Measurements from ENCODE around the gene SGTB. TPM values are rescaled to one million over a fixed set of nuclear protein-coding genes. Genes with fewer than 3 reads are reported as not detected.
A peak's percentile ranks its signal among the peaks of the same experiment; 100 is the strongest.

The SGTB gene, protein sequence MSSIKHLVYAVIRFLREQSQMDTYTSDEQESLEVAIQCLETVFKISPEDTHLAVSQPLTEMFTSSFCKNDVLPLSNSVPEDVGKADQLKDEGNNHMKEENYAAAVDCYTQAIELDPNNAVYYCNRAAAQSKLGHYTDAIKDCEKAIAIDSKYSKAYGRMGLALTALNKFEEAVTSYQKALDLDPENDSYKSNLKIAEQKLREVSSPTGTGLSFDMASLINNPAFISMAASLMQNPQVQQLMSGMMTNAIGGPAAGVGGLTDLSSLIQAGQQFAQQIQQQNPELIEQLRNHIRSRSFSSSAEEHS
- total RNA-seq (84.3 TPM), polyA plus RNA-seq (10 to 100 TPM; 17.5 to 25.3 (median 21.5) TPM)

GRCh38 chr5:65721720-65722574, at the start of gene SGTB, which contains the start of gene NLN:
TSS of gene SGTB (minus strand) at chr5:65722109. CDS start at chr5:65720807, 1,302 bp downstream.
TSS of gene NLN (plus strand) at chr5:65722205. CDS start at chr5:65722374, 169 bp downstream.
- peak within 1 kb of the TSS; percentile 91 for H3K27ac ChIP-seq (ENCODE audit: insufficient read depth, low read length, poor library complexity, severe bottlenecking)
- no peaks in the 10 kb centered on the region for H3K27me3 ChIP-seq (ENCODE audit: control insufficient read depth, insufficient read depth, low read length)
- H3K9me3 ChIP-seq (ENCODE audit: control insufficient read depth in 2 of 2, low read length in 2 of 2) = no peaks in the 10 kb centered on the region
- peaks cover 12% of the 10 kb centered on the region for H3K36me3 ChIP-seq (ENCODE audit: control insufficient read depth, insufficient read depth, low read length)
- H3K9me3 Mint-ChIP-seq = no peaks in the 10 kb centered on the region
- no peaks in the 10 kb centered on the region for H3K27me3 Mint-ChIP-seq
- no peaks in the 10 kb centered on the region for H3K36me3 Mint-ChIP-seq
- H3K4me1 Mint-ChIP-seq = peaks cover 12 to 24% (median 15%) of the 10 kb centered on the region in 4 donors
- peak; percentile 81 to 85 (median 81) for DNase-seq
- ATAC-seq (ENCODE audit: low read depth in 2 of 2) = peak; percentile 90 to 92
- H3K27ac Mint-ChIP-seq = peak within 1 kb of the TSS; percentile 81 to 98 (median 85)
- H3K4me1 ChIP-seq (ENCODE audit: control insufficient read depth, insufficient read depth, low read length, poor library complexity, severe bottlenecking) = peaks cover 44% of the 10 kb centered on the region
- peak within 1 kb of the TSS; percentile 98 for H3K4me3 ChIP-seq (ENCODE audit: low read depth, low read length)
- H3K4me3 Mint-ChIP-seq = peak within 1 kb of the TSS in 3 of 4 donors; percentile 90 to 97 (median 92)

- H3K9me3 Mint-ChIP-seq = peaks cover 0 to 3% (median 0%) of the 10 kb centered on the region in 7 donors
- Histone ChIP-seq H3K36me3 (ENCODE audit: control insufficient read depth, insufficient read depth, low read length) (no peaks in the 10 kb centered on the region), H3K27ac (ENCODE audit: insufficient read depth, low read length, poor library complexity, severe bottlenecking) (no peak overlapping the region), H3K4me3 (ENCODE audit: low read depth, low read length) (no peak overlapping the region), H3K9me3 (ENCODE audit: control insufficient read depth in 2 of 2, low read length in 2 of 2) (no peaks in the 10 kb centered on the region), H3K4me1 (ENCODE audit: control insufficient read depth, insufficient read depth, low read length, poor library complexity, severe bottlenecking) (peaks cover 7% of the 10 kb centered on the region), H3K27me3 (ENCODE audit: control insufficient read depth, insufficient read depth, low read length) (no peaks in the 10 kb centered on the region)
- peaks cover 5 to 15% (median 12%) of the 10 kb centered on the region in 4 donors for H3K4me1 Mint-ChIP-seq
- no peaks in the 10 kb centered on the region for H3K27me3 Mint-ChIP-seq
- peaks cover 12% of the 10 kb centered on the region for H3K36me3 Mint-ChIP-seq
- H3K4me3 Mint-ChIP-seq = no peak overlapping the region
- H3K27ac Mint-ChIP-seq = no peak overlapping the region
- DNase-seq (no peak), ATAC-seq (ENCODE audit: low read depth in 2 of 2) (no peak)
Measured at GRCh38 chr5:65771266-65771665, 49.4 kb upstream of the SGTB start.

GRCh38 chr5:65769539-65769938, 47.6 kb upstream of the SGTB start:
- Histone ChIP-seq H3K27me3 (ENCODE audit: control insufficient read depth, insufficient read depth, low read length) (no peaks in the 10 kb centered on the region), H3K4me1 (ENCODE audit: control insufficient read depth, insufficient read depth, low read length, poor library complexity, severe bottlenecking) (peaks cover 5% of the 10 kb centered on the region), H3K9me3 (ENCODE audit: control insufficient read depth in 2 of 2, low read length in 2 of 2) (no peaks in the 10 kb centered on the region), H3K4me3 (ENCODE audit: low read depth, low read length) (no peak overlapping the region), H3K27ac (ENCODE audit: insufficient read depth, low read length, poor library complexity, severe bottlenecking) (no peak overlapping the region), H3K36me3 (ENCODE audit: control insufficient read depth, insufficient read depth, low read length) (no peaks in the 10 kb centered on the region)
- DNase-seq (no peak), ATAC-seq (ENCODE audit: low read depth in 2 of 2) (no peak)
- Mint-ChIP-seq H3K36me3 (peaks cover 12% of the 10 kb centered on the region), H3K27ac (no peak overlapping the region), H3K4me3 (no peak overlapping the region), H3K4me1 (peaks cover 0 to 11% (median 9%) of the 10 kb centered on the region in 4 donors), H3K27me3 (no peaks in the 10 kb centered on the region), H3K9me3 (peaks cover 0 to 3% (median 0%) of the 10 kb centered on the region in 7 donors)

GRCh38 chr5:65768723-65769346, 46.9 kb upstream of the SGTB start:
- Mint-ChIP-seq H3K27me3 (no peaks in the 10 kb centered on the region), H3K9me3 (peaks cover 0 to 3% (median 0%) of the 10 kb centered on the region in 7 donors), H3K27ac (no peak overlapping the region), H3K4me3 (no peak overlapping the region), H3K36me3 (peaks cover 12% of the 10 kb centered on the region), H3K4me1 (peaks cover 0 to 4% (median 3%) of the 10 kb centered on the region in 4 donors)
- no peak for ATAC-seq (ENCODE audit: low read depth in 2 of 2)
- no peak overlapping the region for H3K27ac ChIP-seq (ENCODE audit: insufficient read depth, low read length, poor library complexity, severe bottlenecking)
- H3K4me3 ChIP-seq (ENCODE audit: low read depth, low read length) = no peak overlapping the region
- no peak for DNase-seq
- H3K36me3 ChIP-seq (ENCODE audit: control insufficient read depth, insufficient read depth, low read length) = no peaks in the 10 kb centered on the region
- H3K9me3 ChIP-seq (ENCODE audit: control insufficient read depth in 2 of 2, low read length in 2 of 2) = no peaks in the 10 kb centered on the region
- H3K4me1 ChIP-seq (ENCODE audit: control insufficient read depth, insufficient read depth, low read length, poor library complexity, severe bottlenecking) = no peaks in the 10 kb centered on the region
- no peaks in the 10 kb centered on the region for H3K27me3 ChIP-seq (ENCODE audit: control insufficient read depth, insufficient read depth, low read length)

DNA sequence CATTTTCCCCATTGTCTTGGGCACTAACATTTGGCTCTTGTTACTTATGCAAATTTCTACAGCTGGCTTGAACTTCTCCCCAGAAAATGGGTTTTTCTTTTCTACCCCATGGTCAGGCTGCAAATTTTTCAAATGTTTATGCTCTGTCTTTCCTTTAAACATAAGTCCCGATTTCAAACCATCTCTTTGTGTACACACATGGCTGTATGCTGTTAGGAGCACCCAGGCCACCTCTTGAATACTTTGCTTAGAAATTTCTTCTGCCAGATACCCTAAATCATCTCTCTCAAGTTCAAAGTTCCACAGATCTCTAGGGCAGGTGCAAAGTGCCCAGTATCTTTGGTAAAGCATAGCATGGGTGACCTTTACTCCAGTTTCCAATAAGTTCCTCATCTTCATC, 45.7 kb upstream of the SGTB start:
- H3K9me3 Mint-ChIP-seq = peaks cover 0 to 3% (median 0%) of the 10 kb centered on the region in 7 donors
- Histone ChIP-seq H3K9me3 (ENCODE audit: control insufficient read depth in 2 of 2, low read length in 2 of 2) (no peaks in the 10 kb centered on the region), H3K4me3 (ENCODE audit: low read depth, low read length) (no peak overlapping the region), H3K36me3 (ENCODE audit: control insufficient read depth, insufficient read depth, low read length) (no peaks in the 10 kb centered on the region), H3K27me3 (ENCODE audit: control insufficient read depth, insufficient read depth, low read length) (no peaks in the 10 kb centered on the region), H3K27ac (ENCODE audit: insufficient read depth, low read length, poor library complexity, severe bottlenecking) (no peak overlapping the region), H3K4me1 (ENCODE audit: control insufficient read depth, insufficient read depth, low read length, poor library complexity, severe bottlenecking) (no peaks in the 10 kb centered on the region)
- H3K36me3 Mint-ChIP-seq = peaks cover 12% of the 10 kb centered on the region
- peaks cover 0 to 9% (median 3%) of the 10 kb centered on the region in 4 donors for H3K4me1 Mint-ChIP-seq
- H3K27ac Mint-ChIP-seq = peak overlapping the region in 1 of 3 donors; percentile 73
- H3K4me3 Mint-ChIP-seq = no peak overlapping the region
- H3K27me3 Mint-ChIP-seq = no peaks in the 10 kb centered on the region
- ATAC-seq (ENCODE audit: low read depth in 2 of 2) (no peak), DNase-seq (no peak)

DNA sequence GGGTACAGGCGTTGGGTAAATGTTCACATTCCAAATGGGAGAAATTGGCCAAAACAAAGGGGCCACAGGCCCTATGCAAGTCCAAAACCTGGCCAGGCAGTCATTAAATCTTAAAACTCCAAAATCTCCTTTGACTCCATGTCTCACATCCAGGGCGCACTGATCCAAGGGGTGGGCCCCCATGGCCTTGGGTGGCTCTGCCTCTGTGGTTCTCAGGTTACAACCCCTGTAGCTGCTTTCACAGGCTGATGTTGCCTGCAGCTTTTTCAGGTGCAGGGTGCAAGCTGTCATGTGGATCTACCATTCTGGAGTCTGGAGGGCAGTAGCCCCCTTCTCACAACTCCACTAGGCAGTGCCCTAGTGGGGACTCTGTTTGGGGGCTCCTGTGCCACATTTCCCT, 44.9 kb upstream of the SGTB start:
- Mint-ChIP-seq H3K36me3 (peaks cover 12% of the 10 kb centered on the region), H3K27ac (peak overlapping the region in 1 of 3 donors; percentile 73)
- no peaks in the 10 kb centered on the region for H3K27me3 ChIP-seq (ENCODE audit: control insufficient read depth, insufficient read depth, low read length)

GRCh38 chr5:65766175-65766574, 44.3 kb upstream of the SGTB start:
- ATAC-seq (ENCODE audit: low read depth in 2 of 2) (no peak), DNase-seq (no peak)
- Mint-ChIP-seq H3K9me3 (peaks cover 0 to 3% (median 0%) of the 10 kb centered on the region in 7 donors), H3K36me3 (peaks cover 12% of the 10 kb centered on the region), H3K27me3 (no peaks in the 10 kb centered on the region), H3K4me3 (no peak overlapping the region), H3K27ac (peak overlapping the region in 1 of 3 donors; percentile 22), H3K4me1 (peaks cover 0 to 10% (median 5%) of the 10 kb centered on the region in 4 donors)
- Histone ChIP-seq H3K4me3 (ENCODE audit: low read depth, low read length) (no peak overlapping the region), H3K27me3 (ENCODE audit: control insufficient read depth, insufficient read depth, low read length) (no peaks in the 10 kb centered on the region), H3K4me1 (ENCODE audit: control insufficient read depth, insufficient read depth, low read length, poor library complexity, severe bottlenecking) (no peaks in the 10 kb centered on the region), H3K36me3 (ENCODE audit: control insufficient read depth, insufficient read depth, low read length) (no peaks in the 10 kb centered on the region), H3K27ac (ENCODE audit: insufficient read depth, low read length, poor library complexity, severe bottlenecking) (no peak overlapping the region), H3K9me3 (ENCODE audit: control insufficient read depth in 2 of 2, low read length in 2 of 2) (no peaks in the 10 kb centered on the region)

More for the DNA sequence above, 44.9 kb upstream of the SGTB start:
- Histone ChIP-seq H3K27ac (ENCODE audit: insufficient read depth, low read length, poor library complexity, severe bottlenecking) (no peak overlapping the region), H3K4me3 (ENCODE audit: low read depth, low read length) (no peak overlapping the region), H3K36me3 (ENCODE audit: control insufficient read depth, insufficient read depth, low read length) (no peaks in the 10 kb centered on the region), H3K9me3 (ENCODE audit: control insufficient read depth in 2 of 2, low read length in 2 of 2) (no peaks in the 10 kb centered on the region), H3K4me1 (ENCODE audit: control insufficient read depth, insufficient read depth, low read length, poor library complexity, severe bottlenecking) (no peaks in the 10 kb centered on the region)
- Mint-ChIP-seq H3K4me3 (no peak overlapping the region), H3K27me3 (no peaks in the 10 kb centered on the region), H3K9me3 (peaks cover 0 to 3% (median 0%) of the 10 kb centered on the region in 7 donors), H3K4me1 (peaks cover 0 to 10% (median 3%) of the 10 kb centered on the region in 4 donors)
- no peak for DNase-seq
- no peak for ATAC-seq (ENCODE audit: low read depth in 2 of 2)

Data from CD4-positive, CD25-positive, alpha-beta regulatory T cell (primary cell).